Naive thymus-derived CD4-positive, alpha-beta T cell (primary cell): ENCODE results near the gene GP1BB. TPM values are rescaled to one million over a fixed set of nuclear protein-coding genes. Genes with fewer than 3 reads are reported as not detected.
A peak's percentile ranks its signal among the peaks of the same experiment; 100 is the strongest.

Experiments used
- ATAC-seq: fragments of 150-1000 bp; cut with Tn5 transposase; 2 replicates; pipeline ENCODE4 v1.10.0; 2021; ENCODE audit warnings: mild to moderate bottlenecking, moderate library complexity
- CTCF ChIA-PET: fragments of 350-600 bp; sonication (Branson Sonifier 250); formaldehyde crosslinking; loops from one replicate; lab custom pipeline; 2021; ENCODE audit warnings: antibody characterized with exemption; lab: Charles Lee
- POLR2A ChIA-PET: fragments of 350-600 bp; sonication (Branson Sonifier 250); formaldehyde crosslinking; loops from one replicate; lab custom pipeline; 2021; ENCODE audit warnings: antibody characterized with exemption, inconsistent platforms; lab: Charles Lee
- DNase-seq, 9 donors: peaks; one replicate each; pipeline versions ENCODE4 v3.0.0 to v3.0.0-alpha.2; 2020 to 2022; ENCODE audit warnings: mixed read lengths in 1 of 9
- H3K27ac ChIP-seq: one replicate; pipeline ENCODE4 v1.7.0; 2013; ENCODE audit warnings: mild to moderate bottlenecking, low read depth, low read length, moderate library complexity
- H3K27me3 ChIP-seq, 2 donors: one replicate each; pipeline ENCODE4 v1.7.0; 2013; ENCODE audit warnings: low read length in 2 of 2, mild to moderate bottlenecking in 2 of 2, moderate library complexity in 2 of 2; ENCODE audit not compliant: control insufficient read depth in 2 of 2, insufficient read depth in 2 of 2
- H3K36me3 ChIP-seq, 3 experiments: 1 replicate in 2 of 3; 2 replicates in 1 of 3; pipeline ENCODE4 v1.7.0; 2013; ENCODE audit warnings: low read length in 3 of 3, mild to moderate bottlenecking in 3 of 3, moderate library complexity in 1 of 3; ENCODE audit not compliant: insufficient read depth in 3 of 3, control insufficient read depth in 2 of 3
- H3K4me1 ChIP-seq, 2 donors: one replicate each; pipeline ENCODE4 v1.7.0; 2013; ENCODE audit warnings: low read length in 2 of 2, mild to moderate bottlenecking in 2 of 2, moderate library complexity in 1 of 2; ENCODE audit not compliant: control insufficient read depth in 2 of 2, insufficient read depth in 2 of 2
- H3K4me3 ChIP-seq: 2 replicates; pipeline ENCODE4 v1.7.0; 2013; ENCODE audit warnings: mild to moderate bottlenecking, low read length
- H3K9me3 ChIP-seq, 3 experiments: 1 replicate in 2 of 3; 2 replicates in 1 of 3; pipeline ENCODE4 v1.7.0; 2013; ENCODE audit warnings: low read length in 3 of 3; ENCODE audit not compliant: control insufficient read depth in 2 of 3
- H3K27ac Mint-ChIP-seq, 9 donors: one replicate each; pipeline ENCODE4 v1.8.0; 2020 to 2022; ENCODE audit warnings: mixed read lengths in 9 of 9, mild to moderate bottlenecking in 8 of 9, moderate library complexity in 5 of 9, inconsistent platforms in 2 of 9
- H3K27me3 Mint-ChIP-seq, 5 donors: one replicate each; pipeline ENCODE4 v1.8.0; 2021 to 2022; ENCODE audit warnings: mixed read lengths in 5 of 5, mild to moderate bottlenecking in 1 of 5
- H3K36me3 Mint-ChIP-seq, 5 donors: one replicate each; pipeline ENCODE4 v1.8.0; 2020 to 2022; ENCODE audit warnings: mixed read lengths in 5 of 5, mild to moderate bottlenecking in 3 of 5, inconsistent platforms in 1 of 5
- H3K4me1 Mint-ChIP-seq, 7 donors: one replicate each; pipeline ENCODE4 v1.8.0; 2020 to 2022; ENCODE audit warnings: mixed read lengths in 7 of 7, mild to moderate bottlenecking in 3 of 7, inconsistent platforms in 1 of 7
- H3K4me3 Mint-ChIP-seq, 10 donors: one replicate each; pipeline ENCODE4 v1.8.0; 2020 to 2022; ENCODE audit warnings: mild to moderate bottlenecking in 10 of 10, mixed read lengths in 10 of 10, moderate library complexity in 6 of 10, inconsistent platforms in 2 of 10
- H3K9me3 Mint-ChIP-seq, 11 donors: one replicate each; pipeline ENCODE4 v1.8.0; 2020 to 2022; ENCODE audit warnings: mixed read lengths in 11 of 11, mild to moderate bottlenecking in 4 of 11, inconsistent platforms in 1 of 11, moderate library complexity in 1 of 11
- intact Hi-C, 2 donors: fragments of 100-400 bp; cut with micrococcal nuclease; formaldehyde crosslinking; loops; one replicate each; pipeline ENCODE4 v1.15.1; 2023
- polyA plus RNA-seq, 2 donors: library from polyadenylated mRNA; unstranded; fragments of 300-500 nt; fragmentation: Illumina TruSeq; gene quantifications; one replicate each; pipeline ENCODE4 v1.2.3, GENCODE V29; 2021
- total RNA-seq, 6 experiments: library from RNA in 5 of 6; stranded (reverse) in 5 of 6; gene quantifications; 1 replicate in 5 of 6; 2 replicates in 1 of 6; pipeline ENCODE4 v1.2.3 and lab custom pipeline; 2021 to 2026

The GP1BB gene
- total and polyA plus RNA-seq, 7 experiments from 2014 or later = 0.40 to 3.0 TPM; not detected in 5

DNA sequence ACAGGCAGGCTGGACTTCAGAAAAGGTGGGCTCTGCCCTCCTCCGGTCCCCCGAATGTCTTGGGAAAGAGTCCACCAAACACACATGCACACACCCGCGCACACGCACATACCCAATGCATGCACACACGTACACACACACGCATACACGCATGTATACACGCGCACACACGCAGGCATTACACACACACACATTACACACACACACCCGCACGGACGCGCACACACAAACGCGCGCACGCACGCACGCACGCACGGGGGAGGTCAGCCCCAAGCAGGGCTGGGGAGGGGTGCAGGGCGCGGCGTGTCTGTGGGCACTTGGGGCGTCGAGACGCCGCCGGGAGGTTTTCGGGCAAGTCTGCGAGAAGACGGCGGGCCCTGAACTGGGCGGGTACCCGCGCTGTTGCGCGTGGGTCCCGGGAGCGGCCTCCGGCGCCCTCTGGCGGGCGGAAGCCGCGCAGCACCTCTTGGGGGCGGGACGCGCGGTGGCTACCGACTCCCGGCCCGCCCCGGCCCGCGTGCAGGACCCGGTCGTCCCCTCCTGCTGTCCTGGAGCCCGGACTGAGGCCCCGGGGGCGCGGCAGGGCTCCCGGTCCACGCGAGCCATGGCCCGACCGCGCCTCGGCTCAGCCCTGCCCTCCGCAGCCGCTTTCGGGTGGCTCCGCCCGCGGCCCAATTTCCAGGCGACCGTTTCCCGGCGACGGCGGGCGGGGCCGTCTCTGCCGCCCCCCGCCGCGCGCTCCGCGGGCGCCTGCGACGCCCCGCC lies 5.5 kb upstream of the GP1BB start:
- H3K4me1 ChIP-seq = peaks cover 0 to 10% of the 10 kb centered on the region in 2 donors
- peak overlapping the region in 3 of 9 donors; percentile 5 to 14 (median 9) for H3K27ac Mint-ChIP-seq
- H3K9me3 ChIP-seq = no peaks in the 10 kb centered on the region
- peak overlapping the region; percentile 72 to 88 (median 82) for H3K4me3 Mint-ChIP-seq
- no peaks in the 10 kb centered on the region for H3K36me3 Mint-ChIP-seq
- POLR2A ChIA-PET = no interaction called here
- peaks cover 28 to 59% (median 35%) of the 10 kb centered on the region in 5 donors for H3K27me3 Mint-ChIP-seq
- CTCF ChIA-PET = interaction anchor here (0.6 kb wide), 1 partner anchor 350 kb away, joined by 3 read pairs; no protein-coding TSS in a partner anchor
- no peaks in the 10 kb centered on the region for H3K36me3 ChIP-seq
- peaks cover 0 to 3% of the 10 kb centered on the region in 2 donors for H3K27me3 ChIP-seq
- no peaks in the 10 kb centered on the region for H3K9me3 Mint-ChIP-seq
- peak overlapping the region; percentile 41 for H3K4me3 ChIP-seq
- ATAC-seq (peak; percentile 97), DNase-seq (peak; percentile 68 to 93 (median 86))
- H3K4me1 Mint-ChIP-seq = peaks cover 0 to 10% (median 8%) of the 10 kb centered on the region in 7 donors
- no peak overlapping the region for H3K27ac ChIP-seq
- intact Hi-C loops = loop anchor here (1.0 to 10.0 kb wide), 10 partner anchors 39 to 1641 kb away; partner anchors contain the start of genes CDC45 (in 1 of the 2), DGCR2 (in 1 of the 2), ESS2 (in 1 of the 2) and PEX26 (in 1 of the 2)

DNA sequence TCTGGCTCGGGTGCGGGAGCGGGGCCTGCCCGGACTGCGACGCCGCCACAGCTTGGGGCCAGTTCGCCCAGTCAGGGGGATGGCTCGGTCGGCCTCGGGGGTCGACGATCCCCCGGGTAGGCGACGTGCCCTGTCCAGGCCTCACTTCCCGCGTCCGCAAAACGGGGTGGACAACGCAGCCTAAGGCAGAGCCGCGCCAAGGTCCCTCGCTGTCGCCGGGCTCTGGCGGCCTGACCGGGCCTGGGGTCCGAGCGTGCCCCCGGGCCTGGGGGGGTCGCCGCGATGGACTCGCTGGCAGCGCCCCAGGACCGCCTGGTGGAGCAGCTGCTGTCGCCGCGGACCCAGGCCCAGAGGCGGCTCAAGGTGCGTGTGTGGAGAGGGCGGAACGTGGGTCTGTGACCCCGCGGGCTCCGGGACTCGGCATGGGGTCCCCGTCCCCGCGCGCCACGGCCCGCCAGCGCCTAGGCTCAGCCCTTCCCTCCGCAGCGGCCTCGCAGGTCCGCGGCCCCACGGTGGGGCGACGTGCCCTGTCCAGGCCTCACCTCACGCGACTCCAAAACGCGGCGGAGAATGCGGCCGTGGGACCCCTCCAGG lies 4.8 kb upstream of the GP1BB start:
- H3K9me3 Mint-ChIP-seq = no peaks in the 10 kb centered on the region
- no peak for DNase-seq
- H3K4me1 ChIP-seq = peaks cover 0 to 16% of the 10 kb centered on the region in 2 donors
- ChIA-PET CTCF (interaction anchor here (0.6 kb wide), 1 partner anchor 350 kb away, joined by 3 read pairs; no protein-coding TSS in a partner anchor), POLR2A (no interaction called here)
- peaks cover 0 to 3% of the 10 kb centered on the region in 2 donors for H3K27me3 ChIP-seq
- no peaks in the 10 kb centered on the region for H3K36me3 ChIP-seq
- peaks cover 31 to 59% (median 36%) of the 10 kb centered on the region in 5 donors for H3K27me3 Mint-ChIP-seq
- peaks cover 0 to 13% (median 10%) of the 10 kb centered on the region in 7 donors for H3K4me1 Mint-ChIP-seq
- H3K9me3 ChIP-seq = no peaks in the 10 kb centered on the region
- intact Hi-C loops = loop anchor here (1.0 to 10.0 kb wide), 10 partner anchors 39 to 1641 kb away; partner anchors contain the start of genes CDC45 (in 1 of the 2), DGCR2 (in 1 of the 2), ESS2 (in 1 of the 2) and PEX26 (in 1 of the 2)
- peak overlapping the region; percentile 41 for H3K4me3 ChIP-seq
- no peak overlapping the region for H3K27ac ChIP-seq
- ATAC-seq = no peak
- H3K36me3 Mint-ChIP-seq = no peaks in the 10 kb centered on the region
- H3K4me3 Mint-ChIP-seq = peak overlapping the region in 3 of 10 donors; percentile 44 to 83 (median 56)
- no peak overlapping the region for H3K27ac Mint-ChIP-seq

GRCh38 chr22:19719050-19719482 lies 4.3 kb upstream of the GP1BB start:
- peaks cover 0 to 3% of the 10 kb centered on the region in 2 donors for H3K27me3 ChIP-seq
- H3K27ac ChIP-seq = no peak overlapping the region
- H3K4me3 Mint-ChIP-seq = peak overlapping the region; percentile 59 to 83 (median 74)
- no peaks in the 10 kb centered on the region for H3K9me3 Mint-ChIP-seq
- ChIA-PET CTCF (no interaction called here), POLR2A (no interaction called here)
- H3K27me3 Mint-ChIP-seq = peaks cover 28 to 55% (median 33%) of the 10 kb centered on the region in 5 donors
- no peaks in the 10 kb centered on the region for H3K9me3 ChIP-seq
- no peak for DNase-seq
- H3K27ac Mint-ChIP-seq = peak overlapping the region in 1 of 9 donors; percentile 47
- no peak overlapping the region for H3K4me3 ChIP-seq
- no peak for ATAC-seq
- peaks cover 0 to 16% of the 10 kb centered on the region in 2 donors for H3K4me1 ChIP-seq
- intact Hi-C loops = loop anchor here (2.0 to 10.0 kb wide), 6 partner anchors 40 to 1642 kb away; partner anchors contain the start of genes CDC45 (in 1 of the 2), PEX26 (in 1 of the 2), SLC25A1 (in 1 of the 2) and UFD1 (in 1 of the 2)
- H3K36me3 ChIP-seq = no peaks in the 10 kb centered on the region
- peaks cover 0 to 13% (median 9%) of the 10 kb centered on the region in 7 donors for H3K4me1 Mint-ChIP-seq
- no peaks in the 10 kb centered on the region for H3K36me3 Mint-ChIP-seq

GRCh38 chr22:19719488-19720021 lies 3.8 kb upstream of the GP1BB start:
- intact Hi-C loops = loop anchor here (2.0 to 10.0 kb wide), 6 partner anchors 41 to 1642 kb away; partner anchors contain the start of genes CDC45 (in 1 of the 2), PEX26 (in 1 of the 2), SLC25A1 (in 1 of the 2) and UFD1 (in 1 of the 2)
- H3K36me3 Mint-ChIP-seq = no peaks in the 10 kb centered on the region
- CTCF ChIA-PET = interaction anchor here (1.1 kb wide), 1 partner anchor 11 kb away, joined by 4 read pairs; no protein-coding TSS in a partner anchor
- peaks cover 29 to 58% (median 34%) of the 10 kb centered on the region in 5 donors for H3K27me3 Mint-ChIP-seq
- DNase-seq (no peak), ATAC-seq (no peak)
- Histone ChIP-seq H3K4me1 (peaks cover 0 to 16% of the 10 kb centered on the region in 2 donors), H3K27ac (no peak overlapping the region), H3K27me3 (peaks cover 0 to 3% of the 10 kb centered on the region in 2 donors), H3K9me3 (no peaks in the 10 kb centered on the region), H3K36me3 (no peaks in the 10 kb centered on the region), H3K4me3 (no peak overlapping the region)
- peak overlapping the region in 1 of 9 donors; percentile 47 for H3K27ac Mint-ChIP-seq
- no peaks in the 10 kb centered on the region for H3K9me3 Mint-ChIP-seq
- H3K4me3 Mint-ChIP-seq = peak overlapping the region; percentile 59 to 83 (median 74)
- POLR2A ChIA-PET = no interaction called here
- H3K4me1 Mint-ChIP-seq = peaks cover 0 to 14% (median 10%) of the 10 kb centered on the region in 7 donors

DNA sequence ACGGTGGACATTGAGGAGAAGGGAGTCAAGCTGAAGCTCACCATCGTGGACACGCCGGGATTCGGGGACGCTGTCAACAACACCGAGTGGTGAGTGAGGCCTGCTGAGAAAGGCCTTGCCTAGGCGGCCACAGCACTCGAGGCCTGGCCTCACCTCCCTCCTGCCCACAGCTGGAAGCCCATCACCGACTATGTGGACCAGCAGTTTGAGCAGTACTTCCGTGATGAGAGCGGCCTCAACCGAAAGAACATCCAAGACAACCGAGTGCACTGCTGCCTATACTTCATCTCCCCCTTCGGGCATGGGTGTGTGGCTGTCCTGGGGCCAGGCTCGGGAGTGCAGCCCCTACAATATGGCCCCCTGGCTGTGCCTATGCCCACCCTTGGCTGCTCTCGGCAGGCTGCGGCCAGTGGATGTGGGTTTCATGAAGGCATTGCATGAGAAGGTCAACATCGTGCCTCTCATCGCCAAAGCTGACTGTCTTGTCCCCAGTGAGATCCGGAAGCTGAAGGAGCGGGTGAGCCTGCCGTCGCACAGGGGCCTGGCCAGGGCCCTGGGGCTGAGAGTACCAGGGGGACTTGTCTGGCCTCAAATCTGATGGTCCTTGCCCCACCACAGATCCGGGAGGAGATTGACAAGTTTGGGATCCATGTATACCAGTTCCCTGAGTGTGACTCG lies 3.0 kb upstream of the GP1BB start:
- peak overlapping the region in 6 of 10 donors; percentile 42 to 83 (median 68) for H3K4me3 Mint-ChIP-seq
- Histone ChIP-seq H3K27me3 (peaks cover 0 to 7% of the 10 kb centered on the region in 2 donors), H3K9me3 (no peaks in the 10 kb centered on the region), H3K4me3 (no peak overlapping the region), H3K36me3 (no peaks in the 10 kb centered on the region), H3K27ac (no peak overlapping the region), H3K4me1 (peaks cover 0 to 10% of the 10 kb centered on the region in 2 donors)
- peaks cover 0 to 1% (median 0%) of the 10 kb centered on the region in 11 donors for H3K9me3 Mint-ChIP-seq
- peaks cover 33 to 63% (median 39%) of the 10 kb centered on the region in 5 donors for H3K27me3 Mint-ChIP-seq
- H3K4me1 Mint-ChIP-seq = peaks cover 0 to 18% (median 14%) of the 10 kb centered on the region in 7 donors
- ATAC-seq (no peak), DNase-seq (no peak)
- H3K36me3 Mint-ChIP-seq = peaks cover 0 to 1% (median 0%) of the 10 kb centered on the region in 5 donors
- ChIA-PET CTCF (interaction anchor here (1.1 kb wide), 1 partner anchor 10 kb away, joined by 4 read pairs; no protein-coding TSS in a partner anchor), POLR2A (no interaction called here)
- no peak overlapping the region for H3K27ac Mint-ChIP-seq
- intact Hi-C loops = no loop called here
